K562 (cell line): ENCODE measurements around the gene SLCO2B1. TPM values are rescaled to one million over a fixed set of nuclear protein-coding genes. Genes with fewer than 3 reads are reported as not detected.

ENCODE experiments used
- ATAC-seq: fragments of 200-7000 bp; cut with Tn5 transposase; 3 replicates; pipeline ENCODE4 v1.9.1; 2020; ENCODE audit warnings: moderate library complexity
- BruUV-seq: library from RNA; stranded (reverse); fragments of 400-500 nt; replicated peaks from 2 replicates; lab custom pipeline; 2021; lab: Mats Ljungman, UMichigan
- CTCF ChIA-PET: fragments of 300-600 bp; formaldehyde crosslinking; extraction: SDS; loops from one replicate; lab custom pipeline; 2021; ENCODE audit warnings: low intra/inter-chr PET ratio; lab: Yijun Ruan, JAX
- POLR2A ChIA-PET: fragments of 300-600, 350-650 bp; sonication (Branson Sonifier 250); formaldehyde crosslinking; extraction: SDS; loops from one replicate; lab custom pipeline; 2021; ENCODE audit warnings: antibody characterized with exemption, inconsistent platforms; lab: Yijun Ruan, JAX
- DNase-seq, 4 experiments: peaks; one replicate each; pipeline versions ENCODE4 v3.0.0 to v3.0.0-alpha.2; 2011 to 2018; ENCODE audit warnings: low spot score in 3 of 4, mixed read lengths in 3 of 4; ENCODE audit errors: extremely low read depth in 1 of 4
- FAIRE-seq: peaks from 2 replicates; lab custom pipeline; 2011; peaks lifted over from hg19 to GRCh38; lab: Jason Lieb, UNC
- H2AFZ ChIP-seq: 2 replicates; pipeline ENCODE4 v1.6.0; 2011; ENCODE audit warnings: low read depth, low read length, control low read depth, inconsistent platforms
- H3K27ac ChIP-seq: fragments of 200-600 bp; 3 replicates; pipeline ENCODE4 v1.8.0; 2011; ENCODE audit warnings: low read depth, mild to moderate bottlenecking, control low read depth, inconsistent platforms, low read length, moderate library complexity, mixed read lengths; ENCODE audit errors: extremely low read depth
- H3K27me3 ChIP-seq, 2 experiments: fragments of 300-600 bp in 1 of 2; 2 replicates in 1 of 2; 3 replicates in 1 of 2; pipeline versions ENCODE4 v1.6.0 to v1.8.0; 2011; ENCODE audit warnings: inconsistent platforms in 2 of 2, low read length in 2 of 2, mild to moderate bottlenecking in 1 of 2, mixed read lengths in 1 of 2, moderate library complexity in 1 of 2; ENCODE audit not compliant: control insufficient read depth in 2 of 2, insufficient read depth in 2 of 2
- H3K36me3 ChIP-seq: fragments of 300-600 bp; 3 replicates; pipeline ENCODE4 v1.8.0; 2011; ENCODE audit warnings: mild to moderate bottlenecking, low read length, inconsistent platforms; ENCODE audit not compliant: control insufficient read depth, insufficient read depth
- H3K4me1 ChIP-seq, 2 experiments: fragments of 200-600 bp in 1 of 2; replicated peaks in 1 of 2; 2 replicates in 1 of 2; 3 replicates in 1 of 2; pipeline versions ENCODE4 v1.5.1 to v1.8.0; 2011; ENCODE audit warnings: inconsistent platforms in 2 of 2, low read length in 2 of 2, mild to moderate bottlenecking in 1 of 2, mixed read lengths in 1 of 2, moderate library complexity in 1 of 2; ENCODE audit not compliant: control insufficient read depth in 2 of 2, insufficient read depth in 2 of 2
- H3K4me2 ChIP-seq: 2 replicates; pipeline ENCODE4 v1.6.1; 2011; ENCODE audit warnings: low read length, control low read depth, inconsistent platforms, mixed read lengths; ENCODE audit not compliant: insufficient read depth
- H3K4me3 ChIP-seq: fragments of 200-600 bp; sonication (generic), shearing (Covaris generic); 2 replicates; pipeline ENCODE4 v1.5.1; 2016; ENCODE audit warnings: control low read depth, inconsistent platforms
- H3K79me2 ChIP-seq: fragments of 200-600 bp; 3 replicates; pipeline ENCODE4 v1.8.0; 2011; ENCODE audit warnings: low read length, inconsistent platforms; ENCODE audit not compliant: control insufficient read depth, insufficient read depth
- H3K9ac ChIP-seq, 2 experiments: 2 replicates each; pipeline versions ENCODE4 v1.6.0 to v1.6.1; 2011; ENCODE audit warnings: low read depth in 2 of 2, low read length in 2 of 2, control low read depth in 1 of 2, inconsistent platforms in 1 of 2, mild to moderate bottlenecking in 1 of 2, mixed read lengths in 1 of 2; ENCODE audit not compliant: insufficient read depth in 1 of 2
- H3K9me1 ChIP-seq: one replicate; pipeline ENCODE4 v1.6.0; 2011; ENCODE audit warnings: inconsistent platforms, mild to moderate bottlenecking, low read length, moderate library complexity; ENCODE audit not compliant: control insufficient read depth, insufficient read depth
- H3K9me3 ChIP-seq: replicated peaks from 2 replicates; pipeline ENCODE4 v1.5.1; 2011; ENCODE audit warnings: low read depth, low read length, inconsistent platforms; ENCODE audit not compliant: control insufficient read depth, insufficient read depth
- H4K20me1 ChIP-seq: replicated peaks from 2 replicates; pipeline ENCODE4 v1.6.1; 2011; ENCODE audit warnings: low read length, inconsistent platforms, mixed read lengths; ENCODE audit not compliant: control insufficient read depth, insufficient read depth
- ARID2 ChIP-seq: fragments of 450-650 bp; IDR thresholded peaks from 2 replicates; pipeline ENCODE4 v1.6.1; 2017; ENCODE audit warnings: antibody characterized with exemption, mild to moderate bottlenecking
- ATF4 ChIP-seq: fragments of 450-650 bp; formaldehyde crosslinking; IDR thresholded peaks from 2 replicates; pipeline ENCODE4 v1.4.0; 2022; ENCODE audit warnings: mild to moderate bottlenecking, moderate library complexity
- DNMT1 ChIP-seq: fragments of 450-650 bp; IDR thresholded peaks from 2 replicates; pipeline ENCODE4 v1.6.1; 2016; ENCODE audit warnings: antibody characterized with exemption, mild to moderate bottlenecking
- JUND ChIP-seq, 2 experiments: IDR thresholded peaks; 2 replicates in 1 of 2; 3 replicates in 1 of 2; pipeline ENCODE4 v1.6.1; 2011; ENCODE audit warnings: borderline replicate concordance in 2 of 2, low read depth in 2 of 2, low read length in 2 of 2, improper control_type of control experiment in 1 of 2, missing biosample characterization in 1 of 2, missing genetic modification characterization in 1 of 2, missing genetic modification reagents in 1 of 2
- NFATC3 ChIP-seq: fragments of 450-650 bp; IDR thresholded peaks from 2 replicates; pipeline ENCODE4 v1.6.1; 2017; ENCODE audit warnings: mild to moderate bottlenecking
- PML ChIP-seq: IDR thresholded peaks from 2 replicates; pipeline ENCODE4 v1.6.1; 2012; ENCODE audit warnings: low read length, inconsistent platforms
- RBM34 ChIP-seq: fragments of 200-400 bp; formaldehyde crosslinking; IDR thresholded peaks from 2 replicates; pipeline ENCODE4 v1.6.1; 2018; ENCODE audit warnings: low read length, borderline replicate concordance; ENCODE audit not compliant: insufficient read depth
- ZNF124 ChIP-seq: sonication (generic); formaldehyde crosslinking; IDR thresholded peaks from 2 replicates; pipeline ENCODE4 v1.8.1; 2022; ENCODE audit warnings: missing genetic modification reagents
- ZNF57 ChIP-seq: fragments of 450-650 bp; formaldehyde crosslinking; IDR thresholded peaks from 2 replicates; pipeline ENCODE4 v1.4.0; 2020; ENCODE audit warnings: mild to moderate bottlenecking, moderate library complexity
- WGBS: fragments of 100-300 bp; shearing (Covaris generic); methylation state at CpG from one replicate; pipeline ENCODE4 v1.1.6; 2016; ENCODE audit warnings: low coverage, mixed read lengths; ENCODE audit not compliant: insufficient coverage; ENCODE audit errors: missing lambda C conversion rate; 5-methylcytosine and 5-hydroxymethylcytosine counted together
- in situ Hi-C: fragments of 300-500 bp; cut with MboI; formaldehyde crosslinking; loops from 4 replicates; pipeline ENCODE4 v1.15.0; 2018; ENCODE audit warnings: inconsistent platforms, mixed read lengths
- intact Hi-C: fragments of 100-400 bp; cut with micrococcal nuclease; formaldehyde crosslinking; loops from 2 replicates; pipeline ENCODE4 v1.14.2; 2022
- polyA plus RNA-seq, 8 experiments: library from polyadenylated mRNA; depleted of rRNA in 4 of 8; stranded (reverse) in 5 of 8; unstranded in 3 of 8; fragments of >200 nt; fragmentation: Nextera tagmentation in 2 of 8; fragmentation: Illumina TruSeq in 1 of 8; extraction: Ambion mirVana in 2 of 8; extraction: Trizol in 1 of 8; gene quantifications; 2 replicates each; pipeline versions ENCODE4 v1.2.1 to v1.2.3, GENCODE V29; 2011 to 2014; ENCODE audit warnings: inconsistent platforms in 1 of 8, missing spikeins in 1 of 8
- total RNA-seq, 7 experiments: library from RNA; depleted of rRNA in 6 of 7; stranded (reverse); fragments of >200 nt in 6 of 7; fragmentation: Illumina TruSeq in 2 of 7; extraction: Trizol in 2 of 7; gene quantifications; 2 replicates each; pipeline versions ENCODE4 v1.2.1 to v1.2.3, GENCODE V29; 2011 to 2021; ENCODE audit warnings: low replicate concordance in 1 of 7
- TF ChIP-seq, protein P1 (sequence below): fragments of 250-450 bp; sonication (Bioruptor Pico); IDR thresholded peaks from 2 replicates; pipeline ENCODE4 v1.4.0; 2020
- TF ChIP-seq, protein P2 (sequence below): fragments of 450-650 bp; IDR thresholded peaks from 2 replicates; pipeline ENCODE4 v1.7.0; 2016; ENCODE audit warnings: borderline replicate concordance

Gene SLCO2B1
- total and polyA plus RNA-seq, 9 of the 15 experiments (the other 6 are each of a cell fraction or from before 2014, with no cell fraction given): 0.70 to 14.7 (median 7.6) TPM

- DNase-seq: no peak
- no peaks in the 10 kb centered on the region for H3K9me1 ChIP-seq
- WGBS: 42% methylated on average over 5 of the region's 5 CpGs
- no peak overlapping the region for H3K9ac ChIP-seq
- H3K4me3 ChIP-seq: no peak overlapping the region
- no peaks in the 10 kb centered on the region for H3K36me3 ChIP-seq
- ChIA-PET CTCF (no interaction called here), POLR2A (interaction anchor here (1.1 kb wide), 1 partner anchor 19 kb away, joined by 3 read pairs; no protein-coding TSS in a partner anchor)
- H3K4me1 ChIP-seq: no peaks in the 10 kb centered on the region
- no TSS peak for BruUV-seq
- H3K27me3 ChIP-seq: no peaks in the 10 kb centered on the region
- in situ Hi-C loops (no loop called here), intact Hi-C loops (no loop called here)
- FAIRE-seq: no peak
- H3K9me3 ChIP-seq: no peaks in the 10 kb centered on the region
- no peak overlapping the region for H3K4me2 ChIP-seq
- no peak for ATAC-seq
- H3K79me2 ChIP-seq: no peaks in the 10 kb centered on the region
- H2AFZ ChIP-seq: no peak overlapping the region
- no peak overlapping the region for H3K27ac ChIP-seq
- no peaks in the 10 kb centered on the region for H4K20me1 ChIP-seq
- TF ChIP-seq RBM34 (no peak), ZNF124 (CRISPR knock-in tag) (no peak), JUND (IDR thresholded peaks at IDR 0.05; ENCODE audit: borderline replicate concordance, low read depth, low read length) (no peak), JUND (tag; IDR thresholded peaks at IDR 0.05; ENCODE audit: borderline replicate concordance, low read depth, low read length) (no peak), DNMT1 (no peak), PML (no peak), ZNF57 (CRISPR knock-in tag) (no peak), NFATC3 (no peak), ATF4 (CRISPR knock-in tag) (no peak), ARID2 (no peak)
- TF ChIP-seq, protein P1, sequence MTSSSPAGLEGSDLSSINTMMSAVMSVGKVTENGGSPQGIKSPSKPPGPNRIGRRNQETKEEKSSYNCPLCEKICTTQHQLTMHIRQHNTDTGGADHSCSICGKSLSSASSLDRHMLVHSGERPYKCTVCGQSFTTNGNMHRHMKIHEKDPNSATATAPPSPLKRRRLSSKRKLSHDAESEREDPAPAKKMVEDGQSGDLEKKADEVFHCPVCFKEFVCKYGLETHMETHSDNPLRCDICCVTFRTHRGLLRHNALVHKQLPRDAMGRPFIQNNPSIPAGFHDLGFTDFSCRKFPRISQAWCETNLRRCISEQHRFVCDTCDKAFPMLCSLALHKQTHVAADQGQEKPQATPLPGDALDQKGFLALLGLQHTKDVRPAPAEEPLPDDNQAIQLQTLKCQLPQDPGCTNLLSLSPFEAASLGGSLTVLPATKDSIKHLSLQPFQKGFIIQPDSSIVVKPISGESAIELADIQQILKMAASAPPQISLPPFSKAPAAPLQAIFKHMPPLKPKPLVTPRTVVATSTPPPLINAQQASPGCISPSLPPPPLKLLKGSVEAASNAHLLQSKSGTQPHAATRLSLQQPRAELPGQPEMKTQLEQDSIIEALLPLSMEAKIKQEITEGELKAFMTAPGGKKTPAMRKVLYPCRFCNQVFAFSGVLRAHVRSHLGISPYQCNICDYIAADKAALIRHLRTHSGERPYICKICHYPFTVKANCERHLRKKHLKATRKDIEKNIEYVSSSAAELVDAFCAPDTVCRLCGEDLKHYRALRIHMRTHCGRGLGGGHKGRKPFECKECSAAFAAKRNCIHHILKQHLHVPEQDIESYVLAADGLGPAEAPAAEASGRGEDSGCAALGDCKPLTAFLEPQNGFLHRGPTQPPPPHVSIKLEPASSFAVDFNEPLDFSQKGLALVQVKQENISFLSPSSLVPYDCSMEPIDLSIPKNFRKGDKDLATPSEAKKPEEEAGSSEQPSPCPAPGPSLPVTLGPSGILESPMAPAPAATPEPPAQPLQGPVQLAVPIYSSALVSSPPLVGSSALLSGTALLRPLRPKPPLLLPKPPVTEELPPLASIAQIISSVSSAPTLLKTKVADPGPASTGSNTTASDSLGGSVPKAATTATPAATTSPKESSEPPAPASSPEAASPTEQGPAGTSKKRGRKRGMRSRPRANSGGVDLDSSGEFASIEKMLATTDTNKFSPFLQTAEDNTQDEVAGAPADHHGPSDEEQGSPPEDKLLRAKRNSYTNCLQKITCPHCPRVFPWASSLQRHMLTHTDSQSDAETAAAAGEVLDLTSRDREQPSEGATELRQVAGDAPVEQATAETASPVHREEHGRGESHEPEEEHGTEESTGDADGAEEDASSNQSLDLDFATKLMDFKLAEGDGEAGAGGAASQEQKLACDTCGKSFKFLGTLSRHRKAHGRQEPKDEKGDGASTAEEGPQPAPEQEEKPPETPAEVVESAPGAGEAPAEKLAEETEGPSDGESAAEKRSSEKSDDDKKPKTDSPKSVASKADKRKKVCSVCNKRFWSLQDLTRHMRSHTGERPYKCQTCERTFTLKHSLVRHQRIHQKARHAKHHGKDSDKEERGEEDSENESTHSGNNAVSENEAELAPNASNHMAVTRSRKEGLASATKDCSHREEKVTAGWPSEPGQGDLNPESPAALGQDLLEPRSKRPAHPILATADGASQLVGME (CRISPR knock-in tag): no peak
- TF ChIP-seq, protein P2, sequence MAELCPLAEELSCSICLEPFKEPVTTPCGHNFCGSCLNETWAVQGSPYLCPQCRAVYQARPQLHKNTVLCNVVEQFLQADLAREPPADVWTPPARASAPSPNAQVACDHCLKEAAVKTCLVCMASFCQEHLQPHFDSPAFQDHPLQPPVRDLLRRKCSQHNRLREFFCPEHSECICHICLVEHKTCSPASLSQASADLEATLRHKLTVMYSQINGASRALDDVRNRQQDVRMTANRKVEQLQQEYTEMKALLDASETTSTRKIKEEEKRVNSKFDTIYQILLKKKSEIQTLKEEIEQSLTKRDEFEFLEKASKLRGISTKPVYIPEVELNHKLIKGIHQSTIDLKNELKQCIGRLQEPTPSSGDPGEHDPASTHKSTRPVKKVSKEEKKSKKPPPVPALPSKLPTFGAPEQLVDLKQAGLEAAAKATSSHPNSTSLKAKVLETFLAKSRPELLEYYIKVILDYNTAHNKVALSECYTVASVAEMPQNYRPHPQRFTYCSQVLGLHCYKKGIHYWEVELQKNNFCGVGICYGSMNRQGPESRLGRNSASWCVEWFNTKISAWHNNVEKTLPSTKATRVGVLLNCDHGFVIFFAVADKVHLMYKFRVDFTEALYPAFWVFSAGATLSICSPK: no peak
Measured at GRCh38 chr11:75189108-75189507, 38.2 kb downstream of the SLCO2B1 start.
